Measurements from ENCODE around the gene NPTX1.
"Not testable (repeated sequence)": the region's sequence is repeated elsewhere in the genome, so short reads cannot be mapped to it uniquely, and the experiment has no call there.

NPTX1 gene

DNA sequence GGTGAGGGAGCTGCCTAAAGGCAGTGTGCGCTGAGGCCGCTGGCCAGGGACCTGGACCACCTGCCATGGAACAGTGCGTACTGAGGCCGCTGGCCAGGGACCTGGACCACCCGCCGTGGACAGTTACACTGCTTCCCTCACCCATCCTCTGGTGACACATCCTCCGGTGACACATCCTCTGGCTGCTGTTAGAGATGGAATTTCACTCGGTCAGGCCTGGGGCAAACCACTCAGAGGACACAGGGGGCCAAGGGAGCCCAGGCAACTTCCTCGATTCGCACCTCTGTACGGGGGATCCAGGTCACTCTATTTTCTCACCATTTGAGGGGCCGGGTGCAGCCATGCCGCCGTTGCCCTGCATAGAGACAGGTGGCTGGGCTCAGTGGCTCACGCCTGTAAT, 35.8 kb upstream of the NPTX1 start:
- H3K27ac ChIP-seq (ENCODE audit: low read depth, low read length) = no peak overlapping the region
- no peaks in the 10 kb centered on the region for H3K4me1 ChIP-seq (ENCODE audit: control insufficient read depth, insufficient read depth, low read length)
- peaks cover 5% of the 10 kb centered on the region for H3K27me3 ChIP-seq (ENCODE audit: control insufficient read depth, insufficient read depth, low read length)

DNA sequence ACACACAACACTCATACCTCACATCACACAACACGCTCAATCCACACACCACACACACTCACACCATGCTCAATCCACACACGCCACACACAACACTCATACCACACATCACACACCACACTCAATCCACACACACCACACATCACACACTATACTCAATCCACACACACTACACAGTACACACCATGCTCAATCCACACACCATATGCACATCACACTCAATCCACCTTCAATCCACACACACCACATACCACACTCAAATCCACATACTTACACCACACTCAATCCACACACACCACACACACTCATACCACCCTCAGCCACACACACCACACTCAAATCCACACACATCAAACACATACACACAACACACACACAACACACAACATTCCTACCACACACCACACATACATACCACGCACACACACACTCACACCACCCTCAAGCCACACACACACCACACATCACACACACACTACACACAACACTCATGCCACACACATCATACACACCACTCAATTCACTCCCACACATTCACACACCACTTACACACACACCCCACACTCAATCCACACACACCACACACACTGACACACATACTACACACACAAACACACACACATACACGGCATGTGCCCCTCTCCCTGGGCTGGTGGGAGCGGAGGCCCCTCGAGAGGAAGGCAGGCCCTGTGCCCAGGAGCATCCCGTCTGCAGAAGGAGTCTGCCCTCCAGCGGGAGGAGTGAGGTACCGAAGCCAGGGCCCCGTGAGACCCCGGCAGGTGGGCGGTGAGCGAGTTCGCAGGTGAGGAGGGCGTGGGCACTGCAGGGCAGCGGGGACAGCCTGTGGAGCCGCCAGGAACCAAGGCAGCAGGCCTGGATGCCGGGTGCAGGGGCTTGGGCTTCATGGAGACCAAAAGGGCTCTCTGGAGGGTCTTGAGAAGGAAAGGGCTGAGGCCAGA, 35.1 kb upstream of the NPTX1 start:
- no peak overlapping the region for H3K27ac ChIP-seq (ENCODE audit: low read depth, low read length)

More for the DNA sequence above, 35.8 kb upstream of the NPTX1 start:
- Histone ChIP-seq H3K36me3 (ENCODE audit: control insufficient read depth, insufficient read depth, low read length) (no peaks in the 10 kb centered on the region), H3K4me3 (ENCODE audit: low read length) (no peak overlapping the region), H3K9ac (ENCODE audit: low read length) (no peak overlapping the region)

DNA sequence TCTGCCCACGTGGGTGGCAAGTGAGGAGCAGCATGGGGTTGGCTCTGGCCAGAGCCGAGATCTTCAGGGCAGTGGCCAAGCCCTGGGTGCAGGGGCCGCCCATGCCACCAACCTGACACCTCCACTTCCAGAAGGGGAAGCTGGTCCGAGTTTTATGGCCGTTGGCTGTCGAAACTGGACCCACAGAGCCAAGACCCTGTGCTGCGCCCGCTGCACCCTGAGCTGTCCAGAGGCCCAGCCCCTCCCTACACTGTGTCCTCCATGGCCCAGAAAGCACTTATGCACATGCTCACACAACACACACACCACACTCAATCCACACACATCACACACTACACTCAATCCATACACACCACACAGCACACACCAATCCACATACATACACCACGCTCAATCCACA, 34.4 kb upstream of the NPTX1 start:
- Histone ChIP-seq H3K9ac (ENCODE audit: low read length) (no peak overlapping the region), H3K36me3 (ENCODE audit: control insufficient read depth, insufficient read depth, low read length) (no peaks in the 10 kb centered on the region), H3K27me3 (ENCODE audit: control insufficient read depth, insufficient read depth, low read length) (peaks cover 5% of the 10 kb centered on the region), H3K4me3 (ENCODE audit: low read length) (no peak overlapping the region), H3K27ac (ENCODE audit: low read depth, low read length) (no peak overlapping the region), H3K4me1 (ENCODE audit: control insufficient read depth, insufficient read depth, low read length) (no peaks in the 10 kb centered on the region)

More for the DNA sequence above, 35.1 kb upstream of the NPTX1 start:
- H3K4me3 ChIP-seq (ENCODE audit: low read length) = no peak overlapping the region
- peaks cover 5% of the 10 kb centered on the region for H3K27me3 ChIP-seq (ENCODE audit: control insufficient read depth, insufficient read depth, low read length)
- H3K4me1 ChIP-seq (ENCODE audit: control insufficient read depth, insufficient read depth, low read length) = no peaks in the 10 kb centered on the region
- H3K9ac ChIP-seq (ENCODE audit: low read length) = no peak overlapping the region
- no peaks in the 10 kb centered on the region for H3K36me3 ChIP-seq (ENCODE audit: control insufficient read depth, insufficient read depth, low read length)

DNA sequence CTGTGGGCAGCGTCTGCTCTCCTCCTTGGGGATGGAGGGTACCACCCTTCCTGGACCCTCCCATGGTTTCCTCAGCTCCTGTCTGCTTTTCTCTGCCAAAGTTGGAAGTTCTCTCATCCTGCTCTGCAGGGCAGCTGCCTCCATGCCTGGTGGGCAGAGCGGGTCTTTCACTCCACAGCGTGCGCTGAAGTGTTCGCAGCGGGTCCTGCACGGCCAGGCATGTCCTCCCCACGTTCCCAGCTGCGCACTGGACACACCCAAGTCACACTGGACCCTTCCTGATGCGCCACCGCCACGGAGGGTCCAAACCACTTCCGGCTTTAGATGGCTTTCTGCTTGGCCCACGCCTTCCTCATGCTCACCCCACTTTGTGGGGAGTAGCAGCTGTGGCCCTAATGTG, 33.7 kb upstream of the NPTX1 start:
- H3K4me3 ChIP-seq (ENCODE audit: low read length) = no peak overlapping the region
- no peak overlapping the region for H3K27ac ChIP-seq (ENCODE audit: low read depth, low read length)
- no peak overlapping the region for H3K9ac ChIP-seq (ENCODE audit: low read length)
- H3K27me3 ChIP-seq (ENCODE audit: control insufficient read depth, insufficient read depth, low read length) = peaks cover 5% of the 10 kb centered on the region
- H3K36me3 ChIP-seq (ENCODE audit: control insufficient read depth, insufficient read depth, low read length) = no peaks in the 10 kb centered on the region
- H3K4me1 ChIP-seq (ENCODE audit: control insufficient read depth, insufficient read depth, low read length) = no peaks in the 10 kb centered on the region

DNA sequence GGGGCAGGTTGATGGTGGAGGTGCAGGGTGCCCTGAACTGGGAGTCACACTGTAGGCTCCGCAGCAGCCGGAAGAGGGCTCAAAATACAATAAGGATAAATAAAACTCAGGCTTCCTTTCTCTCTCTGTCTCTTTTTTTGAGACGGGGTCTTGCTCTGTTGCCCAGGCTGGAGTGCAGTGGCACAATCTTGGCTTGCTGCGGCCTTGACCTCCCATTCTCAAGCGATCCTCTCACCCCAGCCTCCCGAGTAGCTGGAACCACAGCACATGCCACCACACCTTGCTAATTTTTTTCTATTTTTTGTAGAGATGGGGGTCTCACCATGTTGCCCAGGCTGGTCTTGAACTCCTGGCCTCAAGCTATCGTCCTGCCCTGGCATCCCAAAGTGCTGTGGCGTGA, 32.9 kb upstream of the NPTX1 start:
- Histone ChIP-seq H3K27me3 (ENCODE audit: control insufficient read depth, insufficient read depth, low read length) (peaks cover 5% of the 10 kb centered on the region), H3K4me1 (ENCODE audit: control insufficient read depth, insufficient read depth, low read length) (no peaks in the 10 kb centered on the region), H3K9ac (ENCODE audit: low read length) (no peak overlapping the region), H3K36me3 (ENCODE audit: control insufficient read depth, insufficient read depth, low read length) (no peaks in the 10 kb centered on the region), H3K4me3 (ENCODE audit: low read length) (no peak overlapping the region), H3K27ac (ENCODE audit: low read depth, low read length) (no peak overlapping the region)

DNA sequence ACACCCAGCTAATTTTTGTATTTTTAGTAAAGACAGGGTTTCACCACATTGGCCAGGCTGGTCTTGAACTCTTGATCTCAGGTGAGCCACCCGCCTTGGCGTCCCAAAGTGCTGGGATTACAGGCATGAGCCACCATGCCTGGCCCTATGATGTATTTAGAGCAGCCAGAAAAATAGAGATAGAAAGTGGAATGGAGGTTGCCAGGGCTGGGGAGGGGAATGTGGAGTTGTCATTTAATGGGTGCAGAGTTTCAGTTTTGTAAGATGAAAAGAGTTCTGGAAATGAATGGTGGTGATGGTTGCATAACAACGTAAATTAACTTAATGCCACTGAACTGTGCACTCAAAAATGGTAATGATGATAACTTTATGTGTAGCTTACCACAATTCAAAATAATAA, 31.6 kb upstream of the NPTX1 start:
- Histone ChIP-seq H3K4me1 (ENCODE audit: control insufficient read depth, insufficient read depth, low read length) (no peaks in the 10 kb centered on the region), H3K27ac (ENCODE audit: low read depth, low read length) (no peak overlapping the region), H3K36me3 (ENCODE audit: control insufficient read depth, insufficient read depth, low read length) (no peaks in the 10 kb centered on the region), H3K27me3 (ENCODE audit: control insufficient read depth, insufficient read depth, low read length) (peaks cover 5% of the 10 kb centered on the region), H3K4me3 (ENCODE audit: low read length) (no peak overlapping the region), H3K9ac (ENCODE audit: low read length) (no peak overlapping the region)

DNA sequence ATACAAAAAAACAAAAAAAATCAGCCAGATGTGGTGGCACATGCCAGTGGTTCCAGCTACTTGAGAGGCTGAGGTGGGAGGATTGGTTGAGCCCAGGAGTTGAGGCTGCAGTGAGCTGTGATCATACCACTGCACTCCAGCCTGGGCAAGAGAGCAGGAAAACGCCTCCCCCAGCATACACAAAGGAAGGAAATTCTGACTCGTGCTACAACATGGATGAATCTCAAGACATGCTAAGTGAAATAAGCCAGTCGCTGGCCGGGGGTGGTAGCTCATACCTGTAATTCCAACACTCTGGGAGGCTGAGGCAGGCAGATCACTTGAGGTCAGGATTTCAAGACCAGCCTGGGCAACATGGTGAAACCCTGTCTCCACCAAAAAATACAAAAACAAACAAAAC, 30.8 kb upstream of the NPTX1 start:
- not testable (repeated sequence) for H3K27me3 ChIP-seq (ENCODE audit: control insufficient read depth, insufficient read depth, low read length); H3K27ac ChIP-seq (ENCODE audit: low read depth, low read length); H3K36me3 ChIP-seq (ENCODE audit: control insufficient read depth, insufficient read depth, low read length); H3K4me1 ChIP-seq (ENCODE audit: control insufficient read depth, insufficient read depth, low read length); H3K4me3 ChIP-seq (ENCODE audit: low read length); H3K9ac ChIP-seq (ENCODE audit: low read length)

DNA sequence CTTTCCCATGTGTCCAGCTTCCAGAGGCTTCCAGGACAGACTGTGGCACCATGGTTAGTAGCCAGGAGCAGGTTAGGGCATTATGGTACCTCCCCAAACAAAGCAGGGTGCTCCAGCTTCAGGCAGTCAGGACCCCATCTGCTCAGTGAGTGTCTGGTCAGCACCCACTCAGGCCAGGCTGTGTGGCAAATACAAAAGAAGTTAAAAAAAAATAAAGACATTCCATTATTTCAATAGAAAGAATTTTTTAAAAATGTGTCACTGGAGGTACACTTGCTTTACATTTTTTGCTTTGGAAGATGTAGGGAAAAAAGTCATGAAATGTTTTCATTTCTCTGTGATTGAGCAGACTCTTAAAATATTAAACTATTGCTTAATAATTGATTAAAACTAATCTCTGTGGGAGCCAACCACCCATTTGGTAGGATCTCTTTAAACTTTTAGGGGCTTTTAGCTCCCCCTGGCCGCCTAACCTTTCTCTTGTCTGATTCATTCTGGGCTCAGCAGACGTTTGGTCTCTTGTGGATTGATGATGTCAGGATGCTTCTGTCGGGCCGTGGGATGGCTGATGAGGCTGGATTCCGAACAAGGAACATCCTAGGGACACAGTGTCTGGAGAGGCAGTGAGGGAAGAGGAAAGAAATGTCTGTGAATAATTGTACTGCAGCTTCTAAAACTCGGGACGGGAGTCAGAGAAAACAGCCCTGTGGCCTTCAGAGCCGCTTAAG, 28.4 kb upstream of the NPTX1 start:
- Histone ChIP-seq H3K36me3 (ENCODE audit: control insufficient read depth, insufficient read depth, low read length) (no peaks in the 10 kb centered on the region), H3K4me1 (ENCODE audit: control insufficient read depth, insufficient read depth, low read length) (peaks cover 12% of the 10 kb centered on the region), H3K27me3 (ENCODE audit: control insufficient read depth, insufficient read depth, low read length) (no peaks in the 10 kb centered on the region), H3K4me3 (ENCODE audit: low read length) (no peak overlapping the region), H3K27ac (ENCODE audit: low read depth, low read length) (no peak overlapping the region), H3K9ac (ENCODE audit: low read length) (no peak overlapping the region)

DNA sequence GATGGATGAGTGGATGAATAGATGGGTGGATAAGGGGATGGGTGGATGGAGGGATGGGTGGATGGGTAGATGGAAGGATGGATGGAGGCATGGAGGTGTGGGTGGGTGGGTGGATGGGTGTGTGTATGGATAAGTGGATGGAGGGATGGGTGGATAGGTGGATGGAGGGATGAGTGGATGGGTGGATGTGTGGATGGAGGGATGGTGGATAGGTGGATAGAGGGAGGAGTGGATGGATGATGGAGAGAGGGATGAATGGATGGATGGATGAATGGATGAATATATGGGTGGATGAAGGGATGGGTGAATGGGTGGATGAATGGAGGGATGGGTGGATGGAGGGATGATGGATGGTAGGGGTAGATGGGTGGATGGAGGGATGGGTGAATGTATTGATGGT, 27.5 kb upstream of the NPTX1 start:
- no peak overlapping the region for H3K27ac ChIP-seq (ENCODE audit: low read depth, low read length)
- H3K27me3 ChIP-seq (ENCODE audit: control insufficient read depth, insufficient read depth, low read length) = no peaks in the 10 kb centered on the region
- H3K4me3 ChIP-seq (ENCODE audit: low read length) = no peak overlapping the region

DNA sequence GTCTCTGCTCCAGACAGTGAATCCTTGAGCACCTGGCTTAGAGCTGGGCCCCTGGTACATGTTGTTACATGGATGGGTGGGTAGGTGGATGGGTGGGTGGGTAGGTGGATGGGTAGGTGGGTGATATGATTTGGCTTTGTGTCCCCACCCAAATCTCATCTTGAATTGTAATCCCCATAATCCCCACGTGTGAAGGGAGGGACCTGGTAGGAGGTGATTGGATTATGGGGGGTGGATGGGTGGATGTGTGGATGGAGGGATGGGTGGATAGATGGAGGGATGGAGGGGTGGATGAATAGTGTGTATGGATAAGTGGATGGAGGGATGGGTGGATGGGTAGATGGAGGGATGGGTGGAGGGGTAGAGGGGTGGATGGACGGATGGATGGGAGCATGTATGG, 26.6 kb upstream of the NPTX1 start:
- no peaks in the 10 kb centered on the region for H3K36me3 ChIP-seq (ENCODE audit: control insufficient read depth, insufficient read depth, low read length)
- H3K4me3 ChIP-seq (ENCODE audit: low read length) = no peak overlapping the region
- H3K27ac ChIP-seq (ENCODE audit: low read depth, low read length) = peak overlapping the region; percentile 94
- peaks cover 15% of the 10 kb centered on the region for H3K4me1 ChIP-seq (ENCODE audit: control insufficient read depth, insufficient read depth, low read length)
- no peak overlapping the region for H3K9ac ChIP-seq (ENCODE audit: low read length)
- no peaks in the 10 kb centered on the region for H3K27me3 ChIP-seq (ENCODE audit: control insufficient read depth, insufficient read depth, low read length)

More for the DNA sequence above, 27.5 kb upstream of the NPTX1 start:
- Histone ChIP-seq H3K9ac (ENCODE audit: low read length) (no peak overlapping the region), H3K36me3 (ENCODE audit: control insufficient read depth, insufficient read depth, low read length) (no peaks in the 10 kb centered on the region), H3K4me1 (ENCODE audit: control insufficient read depth, insufficient read depth, low read length) (peaks cover 12% of the 10 kb centered on the region)

DNA sequence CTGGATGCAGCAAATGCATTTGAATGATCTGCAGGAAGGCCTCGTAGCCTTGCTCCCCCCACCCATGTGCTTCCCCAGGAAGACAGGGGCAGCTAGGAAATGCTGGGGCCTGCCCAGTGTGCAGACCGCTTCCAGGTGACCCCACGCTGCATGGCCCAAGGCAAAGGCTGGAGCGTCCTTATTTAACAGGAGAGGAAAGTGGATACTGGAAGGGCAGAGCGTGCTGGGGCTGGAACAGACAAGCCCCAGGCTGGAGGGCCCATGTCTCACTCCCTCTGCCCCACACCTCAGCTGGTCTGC, 26.1 kb upstream of the NPTX1 start:
- H3K36me3 ChIP-seq (ENCODE audit: control insufficient read depth, insufficient read depth, low read length) = no peaks in the 10 kb centered on the region
- H3K27ac ChIP-seq (ENCODE audit: low read depth, low read length) = peak overlapping the region; percentile 94
- no peaks in the 10 kb centered on the region for H3K27me3 ChIP-seq (ENCODE audit: control insufficient read depth, insufficient read depth, low read length)
- H3K4me3 ChIP-seq (ENCODE audit: low read length) = no peak overlapping the region
- peaks cover 15% of the 10 kb centered on the region for H3K4me1 ChIP-seq (ENCODE audit: control insufficient read depth, insufficient read depth, low read length)
- no peak overlapping the region for H3K9ac ChIP-seq (ENCODE audit: low read length)

DNA sequence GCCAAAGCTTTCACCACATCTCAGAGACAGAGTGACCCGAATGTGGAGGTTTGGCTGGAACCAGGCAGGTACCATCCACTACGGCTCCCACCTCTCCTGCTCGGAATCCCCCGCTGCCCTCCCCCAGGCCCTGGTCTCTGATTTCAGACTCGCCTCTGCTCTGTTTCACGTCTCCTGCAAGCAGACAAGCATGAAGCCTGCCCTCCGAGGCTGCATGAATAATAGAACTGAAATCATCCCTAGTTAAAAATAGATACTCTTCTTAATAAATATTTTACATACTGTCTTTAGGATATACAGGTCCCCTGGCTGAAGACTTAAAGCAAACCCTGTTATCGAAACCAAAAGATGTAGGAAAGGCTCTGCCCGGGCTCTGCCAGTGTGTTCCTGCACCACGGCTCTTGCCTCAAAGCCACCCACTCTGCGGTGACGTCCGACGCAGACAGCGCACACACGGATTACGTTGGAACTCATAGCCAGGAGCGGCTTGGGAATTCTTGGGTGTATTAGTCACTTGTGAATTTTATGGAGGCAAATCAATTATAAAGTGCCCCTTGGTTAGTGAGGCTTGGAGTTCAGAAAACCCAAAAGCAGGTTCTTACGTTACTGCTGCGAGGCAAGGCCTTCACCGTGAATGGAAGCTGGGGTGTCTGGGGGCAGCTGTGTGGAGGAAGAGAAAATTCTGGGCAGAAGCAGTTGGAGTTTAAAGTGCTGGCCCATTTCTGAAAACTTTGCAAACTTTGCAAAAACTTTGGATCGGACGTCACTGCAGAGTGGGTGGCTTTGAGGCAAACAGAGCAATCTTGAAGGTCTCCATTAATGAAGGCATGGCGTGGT, 25.6 kb upstream of the NPTX1 start:
- Histone ChIP-seq H3K4me3 (ENCODE audit: low read length) (peak overlapping the region; percentile 20), H3K27ac (ENCODE audit: low read depth, low read length) (peak overlapping the region; percentile 94)

More for the DNA sequence above, 25.6 kb upstream of the NPTX1 start:
- H3K9ac ChIP-seq (ENCODE audit: low read length) = no peak overlapping the region
- H3K36me3 ChIP-seq (ENCODE audit: control insufficient read depth, insufficient read depth, low read length) = no peaks in the 10 kb centered on the region
- no peaks in the 10 kb centered on the region for H3K27me3 ChIP-seq (ENCODE audit: control insufficient read depth, insufficient read depth, low read length)
- H3K4me1 ChIP-seq (ENCODE audit: control insufficient read depth, insufficient read depth, low read length) = peaks cover 15% of the 10 kb centered on the region

Data from rectal smooth muscle tissue (tissue), 1 donor.